ENCODE results near the gene NFE2.

- TF ChIP-seq EP300 (IDR thresholded peaks at IDR 0.05; ENCODE audit: borderline replicate concordance) (no peak), REST (IDR thresholded peaks at IDR 0.05; ENCODE audit: low read depth) (no peak), EGR1 (IDR thresholded peaks at IDR 0.05) (no peak), YY1 (IDR thresholded peaks at IDR 0.05; ENCODE audit: low read depth) (no peak), TAF1 (IDR thresholded peaks at IDR 0.05; ENCODE audit: low read depth) (no peak), RAD21 (IDR thresholded peaks at IDR 0.05; ENCODE audit: low read depth) (no peak), TEAD4 (IDR thresholded peaks at IDR 0.05) (no peak), USF1 (IDR thresholded peaks at IDR 0.05) (no peak), CEBPB (IDR thresholded peaks at IDR 0.05) (no peak), FOXM1 (IDR thresholded peaks at IDR 0.05; ENCODE audit: borderline replicate concordance, low read depth) (no peak)
- TF ChIP-seq, protein P1, sequence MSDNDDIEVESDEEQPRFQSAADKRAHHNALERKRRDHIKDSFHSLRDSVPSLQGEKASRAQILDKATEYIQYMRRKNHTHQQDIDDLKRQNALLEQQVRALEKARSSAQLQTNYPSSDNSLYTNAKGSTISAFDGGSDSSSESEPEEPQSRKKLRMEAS (IDR thresholded peaks at IDR 0.05): no peak
These were observed 48.9 kb upstream of the NFE2 start for GRCh38 chr12:54349679-54350078.
